ENCODE results near the gene NEU1.
"Not testable (repeated sequence)": the region's sequence is repeated elsewhere in the genome, so short reads cannot be mapped to it uniquely, and the experiment has no call there.

NEU1 gene

GRCh38 chr6:31837369-31838113 lies 25.1 kb downstream of the NEU1 start:
- DNase-seq, result peak; percentile 51

GRCh38 chr6:31836474-31837368 lies 25.9 kb downstream of the NEU1 start:
- DNase-seq, result peak; percentile 31

DNA sequence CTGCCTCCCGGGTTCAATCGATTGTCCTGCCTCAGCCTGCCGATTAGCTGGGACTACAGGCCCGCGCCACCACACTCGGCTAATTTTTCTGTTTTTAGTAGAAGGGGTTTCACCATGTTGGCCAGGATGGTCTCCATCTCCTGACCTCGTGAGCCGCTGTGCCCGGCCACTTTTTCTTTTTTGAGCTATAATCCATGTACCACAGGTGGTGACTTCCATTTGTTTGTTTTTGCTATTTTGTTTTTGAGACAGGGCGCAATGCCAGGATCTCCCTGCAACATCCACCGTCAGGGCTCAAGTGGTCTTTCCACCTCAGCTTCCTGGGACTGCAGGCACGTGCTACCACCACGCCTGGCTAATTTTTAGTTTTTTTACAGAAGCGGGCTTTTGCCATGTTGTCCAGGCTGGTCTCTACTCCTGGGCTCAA lies 26.6 kb downstream of the NEU1 start:
- DNase-seq, result peak; percentile 38

DNA sequence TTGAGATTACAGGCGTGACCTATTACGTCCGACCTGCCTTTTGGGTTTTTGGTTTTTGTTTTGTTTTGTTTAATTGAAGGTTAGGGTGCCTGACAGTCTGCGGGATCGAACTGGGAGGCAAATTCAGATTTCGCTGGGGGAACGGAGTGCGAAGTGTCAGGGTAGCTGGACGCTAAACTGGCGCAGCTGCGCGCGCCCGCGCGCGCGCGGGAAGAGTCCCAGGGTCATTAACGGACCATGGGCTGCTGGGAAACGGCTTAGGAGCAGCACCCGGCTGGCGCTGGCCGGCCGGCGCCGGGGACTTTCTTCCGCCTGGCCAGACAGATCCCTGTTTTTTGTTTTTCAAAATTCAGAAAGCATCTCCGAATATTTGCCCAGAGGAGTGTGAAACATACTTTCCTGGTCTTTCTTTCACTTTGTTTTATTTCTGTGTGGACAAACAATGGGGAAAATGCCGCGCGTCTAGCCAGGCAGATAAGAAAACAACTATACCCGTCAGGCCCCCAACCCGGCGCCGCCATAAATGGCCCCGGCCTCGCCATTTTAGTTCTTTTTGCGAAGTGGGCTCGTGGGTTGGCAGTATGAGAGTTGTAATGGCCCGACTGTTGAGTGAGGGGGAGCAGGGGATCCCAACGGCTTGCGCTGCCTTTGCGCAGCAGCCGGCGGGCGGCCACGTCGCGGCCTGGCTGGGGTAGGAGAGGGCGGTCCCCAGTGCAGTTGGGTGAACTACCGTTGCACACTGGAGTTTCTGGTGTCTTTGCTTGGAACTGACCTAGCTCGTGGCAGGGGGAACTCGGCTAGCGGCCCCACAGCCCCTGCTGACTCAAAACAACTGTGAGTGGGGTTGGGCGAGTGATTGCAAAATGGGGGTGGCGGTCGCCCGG lies 28.0 kb downstream of the NEU1 start:
- peak; percentile 98 for DNase-seq

GRCh38 chr6:31831350-31832215 lies 31.0 kb downstream of the NEU1 start:
- no peak for DNase-seq

GRCh38 chr6:31830886-31831335 lies 31.7 kb downstream of the NEU1 start:
- DNase-seq, result no peak

- DNase-seq, result peak; percentile 70
These were observed 32.9 kb downstream of the NEU1 start for GRCh38 chr6:31829633-31830283.

- DNase-seq, result peak; percentile 100
These were observed 35.1 kb downstream of the NEU1 start, which contains the start of gene HSPA1B for GRCh38 chr6:31827286-31828079. HSPA1B (plus strand) TSS chr6:31827738; CDS start chr6:31827951, 213 bp downstream.

GRCh38 chr6:31826793-31827285 lies 35.8 kb downstream of the NEU1 start:
- DNase-seq, result peak; percentile 87

GRCh38 chr6:31825553-31825952 lies 37.1 kb downstream of the NEU1 start:
- no peak for DNase-seq

DNA sequence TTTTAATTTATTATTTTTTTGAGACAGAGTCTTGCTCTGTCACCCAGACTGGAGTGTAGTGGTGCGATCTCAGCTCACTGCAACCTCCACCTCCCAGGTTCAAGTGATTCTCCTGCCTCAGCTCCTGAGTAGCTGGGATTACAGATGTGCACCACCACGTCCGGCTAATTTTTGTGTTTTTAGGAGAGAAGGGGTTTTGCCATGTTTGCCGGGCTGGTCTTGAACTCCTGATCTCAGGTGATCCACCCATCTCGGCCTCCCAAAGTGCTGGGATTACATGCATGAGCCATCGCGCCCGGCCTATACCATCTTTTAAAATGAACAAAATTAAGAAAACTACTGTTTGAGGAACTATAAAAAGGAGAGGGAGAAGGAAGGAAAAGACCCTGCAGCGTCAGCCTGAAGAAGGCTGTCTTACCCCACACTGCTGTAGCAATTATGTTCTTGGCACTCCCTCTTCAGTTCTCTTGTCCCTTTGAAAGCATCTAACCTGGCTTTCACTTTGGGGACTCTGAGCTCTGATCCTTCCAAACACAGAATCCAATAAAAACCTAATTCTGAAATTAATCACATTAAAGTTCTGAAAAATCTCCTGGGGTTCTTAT lies 38.9 kb downstream of the NEU1 start:
- not testable (repeated sequence) for DNase-seq

- DNase-seq, result peak; percentile 80
These were observed 40.4 kb downstream of the NEU1 start for GRCh38 chr6:31822036-31822821.

DNA sequence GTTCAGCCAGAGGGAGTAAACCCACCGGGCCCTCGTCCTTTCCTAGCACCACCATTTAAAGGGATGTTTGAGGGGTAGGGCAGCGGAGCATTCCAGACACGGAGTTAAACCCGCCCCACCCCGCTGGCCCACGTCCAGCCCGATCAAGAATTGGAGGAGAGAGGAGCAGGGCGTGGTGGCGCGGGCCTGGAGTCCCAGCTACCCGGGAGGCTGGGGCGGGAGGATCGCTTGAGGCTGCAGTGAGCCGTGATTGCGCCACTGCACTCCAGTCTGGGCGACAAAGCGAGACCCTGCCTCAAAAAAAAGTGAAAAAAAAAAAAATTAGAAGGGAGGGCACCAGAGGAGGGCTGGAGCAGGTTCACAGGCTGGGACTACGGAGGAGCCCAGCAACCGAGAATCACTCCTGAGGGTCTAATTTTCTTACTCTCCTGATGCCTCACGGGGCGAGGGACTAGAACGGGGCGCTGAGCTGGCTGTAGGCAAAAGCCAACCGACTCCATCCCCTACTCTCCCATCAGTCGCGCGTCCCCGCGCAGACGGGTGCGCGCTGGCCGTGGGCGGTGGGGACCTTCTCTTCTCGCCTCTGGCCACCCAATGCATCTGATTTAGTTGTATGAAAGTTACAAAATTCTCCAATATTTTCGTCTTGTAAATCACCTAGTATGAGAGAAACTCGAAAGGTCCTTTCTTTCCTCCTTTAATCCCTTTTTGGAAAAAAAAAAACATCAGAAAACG lies 41.2 kb downstream of the NEU1 start:
- peak; percentile 86 for DNase-seq

GRCh38 chr6:31820399-31820798 lies 42.2 kb downstream of the NEU1 start:
- DNase-seq, result not testable (repeated sequence)

DNA sequence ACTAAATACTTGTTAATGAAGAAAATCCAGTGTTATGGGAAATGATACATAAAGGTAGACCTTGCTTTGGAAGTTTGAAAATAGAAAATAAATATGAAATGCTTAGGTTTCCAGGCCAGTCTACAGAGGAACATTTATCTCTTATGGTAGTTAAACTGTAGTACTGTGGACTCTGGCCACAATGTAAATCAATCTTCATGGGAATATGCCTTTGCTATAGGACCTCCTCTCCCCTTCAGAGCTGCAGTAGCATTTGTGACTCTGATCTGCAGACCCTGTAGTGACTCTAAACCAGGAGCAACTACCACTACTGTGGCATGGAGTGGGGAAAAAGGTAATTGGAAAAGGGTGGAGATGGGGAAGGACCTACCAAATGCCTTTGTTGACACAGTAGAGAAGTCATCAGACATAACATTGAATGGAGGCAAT lies 42.7 kb downstream of the NEU1 start:
- peak; percentile 33 for DNase-seq

DNA sequence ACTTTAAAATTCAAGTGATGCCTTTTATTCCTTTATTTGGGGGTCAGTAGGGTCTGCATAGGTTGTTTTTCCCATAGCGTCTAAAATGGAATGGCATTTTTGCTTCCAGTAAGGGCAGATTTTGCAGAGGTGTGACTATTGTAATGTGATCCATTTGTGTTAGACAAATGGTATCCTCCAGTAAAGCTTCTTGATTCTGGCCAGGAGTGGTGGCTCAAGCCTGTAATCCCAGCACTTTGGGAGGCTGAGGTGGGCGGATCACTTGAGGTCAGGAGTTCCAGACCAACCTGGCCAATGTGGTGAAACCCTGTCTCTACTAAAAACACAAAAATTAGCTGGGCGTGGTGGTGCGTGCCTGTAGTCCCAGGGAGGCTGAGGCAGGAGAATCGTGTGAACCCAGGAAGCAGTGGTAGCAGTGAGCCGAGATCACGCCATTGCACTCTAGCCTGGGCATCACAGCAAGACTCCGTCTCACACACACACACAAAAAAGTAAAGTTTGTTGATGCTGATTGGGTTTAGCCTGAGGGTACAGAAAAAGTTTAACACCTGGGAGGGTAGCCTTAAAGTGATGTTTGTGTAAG lies 44.6 kb downstream of the NEU1 start:
- peak; percentile 29 for DNase-seq

GRCh38 chr6:31817133-31817928 lies 45.3 kb downstream of the NEU1 start:
- DNase-seq, result not testable (repeated sequence)
